Activated naive CD8-positive, alpha-beta T cell (primary cell): Measurements from ENCODE around the gene GJB1.
A peak's percentile ranks its signal among the peaks of the same experiment; 100 is the strongest.
"Not testable (repeated sequence)": the region's sequence is repeated elsewhere in the genome, so short reads cannot be mapped to it uniquely, and the experiment has no call there.

Experiments
- H3K27ac Mint-ChIP-seq: one replicate; pipeline ENCODE4 v1.8.0; 2021; ENCODE audit warnings: mixed read lengths
- H3K27me3 Mint-ChIP-seq: one replicate; pipeline ENCODE4 v1.8.0; 2021; ENCODE audit warnings: mixed read lengths
- H3K36me3 Mint-ChIP-seq: one replicate; pipeline ENCODE4 v1.8.0; 2021; ENCODE audit warnings: mixed read lengths
- H3K4me1 Mint-ChIP-seq: one replicate; pipeline ENCODE4 v1.8.0; 2021; ENCODE audit warnings: low read depth, mixed read lengths
- H3K4me3 Mint-ChIP-seq: one replicate; pipeline ENCODE4 v1.8.0; 2021; ENCODE audit warnings: mild to moderate bottlenecking, mixed read lengths
- H3K9me3 Mint-ChIP-seq: one replicate; pipeline ENCODE4 v1.8.0; 2021; ENCODE audit warnings: low read depth, mixed read lengths

GJB1 gene

GRCh38 chrX:71222929-71223328, at the start of gene GJB1:
TSS of gene GJB1 (plus strand) at chrX:71223224. CDS start at chrX:71223708, 484 bp downstream.
- Mint-ChIP-seq H3K36me3 (no peaks in the 10 kb centered on the region), H3K9me3 (no peaks in the 10 kb centered on the region), H3K4me3 (no peak within 1 kb of the TSS), H3K4me1 (no peaks in the 10 kb centered on the region), H3K27me3 (no peaks in the 10 kb centered on the region), H3K27ac (no peak within 1 kb of the TSS)

GRCh38 chrX:71173440-71173839, 49.6 kb upstream of the GJB1 start:
- Mint-ChIP-seq H3K9me3 (no peaks in the 10 kb centered on the region), H3K27ac (no peak overlapping the region), H3K4me3 (no peak overlapping the region), H3K4me1 (peaks cover 2% of the 10 kb centered on the region), H3K36me3 (peaks cover 3% of the 10 kb centered on the region), H3K27me3 (no peaks in the 10 kb centered on the region)

GRCh38 chrX:71174795-71175194, 48.2 kb upstream of the GJB1 start:
- H3K4me3 Mint-ChIP-seq, result no peak overlapping the region
- no peaks in the 10 kb centered on the region for H3K9me3 Mint-ChIP-seq
- H3K27me3 Mint-ChIP-seq, result no peaks in the 10 kb centered on the region
- H3K27ac Mint-ChIP-seq, result no peak overlapping the region
- peaks cover 2% of the 10 kb centered on the region for H3K4me1 Mint-ChIP-seq
- peaks cover 3% of the 10 kb centered on the region for H3K36me3 Mint-ChIP-seq

- Mint-ChIP-seq H3K27me3 (no peaks in the 10 kb centered on the region), H3K36me3 (peaks cover 3% of the 10 kb centered on the region), H3K9me3 (no peaks in the 10 kb centered on the region), H3K27ac (no peak overlapping the region), H3K4me1 (peaks cover 2% of the 10 kb centered on the region), H3K4me3 (no peak overlapping the region)
Observed at GRCh38 chrX:71175531-71175930, 47.5 kb upstream of the GJB1 start.

GRCh38 chrX:71177327-71177726, 45.7 kb upstream of the GJB1 start:
- H3K4me1 Mint-ChIP-seq, result peaks cover 7% of the 10 kb centered on the region
- no peaks in the 10 kb centered on the region for H3K27me3 Mint-ChIP-seq
- H3K4me3 Mint-ChIP-seq, result no peak overlapping the region
- H3K27ac Mint-ChIP-seq, result no peak overlapping the region
- peaks cover 3% of the 10 kb centered on the region for H3K36me3 Mint-ChIP-seq
- H3K9me3 Mint-ChIP-seq, result no peaks in the 10 kb centered on the region

- Mint-ChIP-seq H3K4me3 (no peak overlapping the region), H3K4me1 (peaks cover 10% of the 10 kb centered on the region), H3K27me3 (no peaks in the 10 kb centered on the region), H3K36me3 (no peaks in the 10 kb centered on the region), H3K27ac (no peak overlapping the region), H3K9me3 (no peaks in the 10 kb centered on the region)
Observed at GRCh38 chrX:71178908-71179307, 44.1 kb upstream of the GJB1 start.

GRCh38 chrX:71180579-71181265, 42.3 kb upstream of the GJB1 start:
- H3K4me1 Mint-ChIP-seq, result peaks cover 10% of the 10 kb centered on the region
- not testable (repeated sequence) for H3K27me3 Mint-ChIP-seq, H3K36me3 Mint-ChIP-seq, H3K9me3 Mint-ChIP-seq
- H3K4me3 Mint-ChIP-seq, result peak overlapping the region; percentile 42
- H3K27ac Mint-ChIP-seq, result peak overlapping the region; percentile 50

GRCh38 chrX:71181558-71181909, 41.5 kb upstream of the GJB1 start:
- H3K27me3 Mint-ChIP-seq, result no peaks in the 10 kb centered on the region
- peak overlapping the region; percentile 93 for H3K4me3 Mint-ChIP-seq
- H3K4me1 Mint-ChIP-seq, result peaks cover 10% of the 10 kb centered on the region
- H3K27ac Mint-ChIP-seq, result peak overlapping the region; percentile 99
- no peaks in the 10 kb centered on the region for H3K36me3 Mint-ChIP-seq
- H3K9me3 Mint-ChIP-seq, result no peaks in the 10 kb centered on the region

- Mint-ChIP-seq H3K36me3 (no peaks in the 10 kb centered on the region), H3K9me3 (no peaks in the 10 kb centered on the region), H3K4me3 (peak overlapping the region; percentile 93), H3K27me3 (no peaks in the 10 kb centered on the region), H3K4me1 (peaks cover 10% of the 10 kb centered on the region), H3K27ac (peak overlapping the region; percentile 99)
Observed at GRCh38 chrX:71181910-71182799, 40.9 kb upstream of the GJB1 start.

GRCh38 chrX:71182871-71183270, 40.2 kb upstream of the GJB1 start:
- no peaks in the 10 kb centered on the region for H3K27me3 Mint-ChIP-seq
- peak overlapping the region; percentile 93 for H3K4me3 Mint-ChIP-seq
- H3K9me3 Mint-ChIP-seq, result no peaks in the 10 kb centered on the region
- H3K27ac Mint-ChIP-seq, result peak overlapping the region; percentile 99
- no peaks in the 10 kb centered on the region for H3K36me3 Mint-ChIP-seq
- H3K4me1 Mint-ChIP-seq, result peaks cover 10% of the 10 kb centered on the region

- no peak overlapping the region for H3K27ac Mint-ChIP-seq
- no peak overlapping the region for H3K4me3 Mint-ChIP-seq
- H3K9me3 Mint-ChIP-seq, result no peaks in the 10 kb centered on the region
- H3K4me1 Mint-ChIP-seq, result peaks cover 10% of the 10 kb centered on the region
- no peaks in the 10 kb centered on the region for H3K27me3 Mint-ChIP-seq
- H3K36me3 Mint-ChIP-seq, result no peaks in the 10 kb centered on the region
Observed at GRCh38 chrX:71183341-71183740, 39.7 kb upstream of the GJB1 start.

GRCh38 chrX:71184092-71184491, 38.9 kb upstream of the GJB1 start:
- H3K4me1 Mint-ChIP-seq, result peaks cover 10% of the 10 kb centered on the region
- no peaks in the 10 kb centered on the region for H3K36me3 Mint-ChIP-seq
- H3K27me3 Mint-ChIP-seq, result no peaks in the 10 kb centered on the region
- no peaks in the 10 kb centered on the region for H3K9me3 Mint-ChIP-seq
- H3K4me3 Mint-ChIP-seq, result no peak overlapping the region
- no peak overlapping the region for H3K27ac Mint-ChIP-seq

- Mint-ChIP-seq H3K9me3 (no peaks in the 10 kb centered on the region), H3K27me3 (no peaks in the 10 kb centered on the region), H3K4me3 (no peak overlapping the region), H3K4me1 (peaks cover 10% of the 10 kb centered on the region), H3K36me3 (no peaks in the 10 kb centered on the region), H3K27ac (no peak overlapping the region)
Observed at GRCh38 chrX:71184803-71185495, 38.1 kb upstream of the GJB1 start.

GRCh38 chrX:71191248-71191647, 31.8 kb upstream of the GJB1 start:
- peak overlapping the region; percentile 54 for H3K27ac Mint-ChIP-seq
- peaks cover 2% of the 10 kb centered on the region for H3K36me3 Mint-ChIP-seq
- H3K4me3 Mint-ChIP-seq, result no peak overlapping the region

More at GRCh38 chrX:71191248-71191647, 31.8 kb upstream of the GJB1 start:
- Mint-ChIP-seq H3K27me3 (no peaks in the 10 kb centered on the region), H3K9me3 (no peaks in the 10 kb centered on the region), H3K4me1 (peaks cover 27% of the 10 kb centered on the region)
